ENCODE data around the gene CCDC71.

- TF ChIP-seq GATA2 (IDR thresholded peaks at IDR 0.05; ENCODE audit: low read depth, low read length), result no peak
- TF ChIP-seq GATA3 (IDR thresholded peaks at IDR 0.05; ENCODE audit: low read depth, low read length), result no peak
Measured at GRCh38 chr3:49158103-49158709, 7.9 kb downstream of the CCDC71 start.
